Measurements from ENCODE around the gene CD22.

- TF ChIP-seq CTCF (conservative IDR thresholded peaks at IDR 0.05 in 1 of 2, IDR thresholded peaks at IDR 0.05 in 1 of 2; ENCODE audit: low read depth in 1 of 2, low read length in 2 of 2): no peak
- no peak for TF ChIP-seq EZH2 (IDR thresholded peaks at IDR 0.05; ENCODE audit: low read length, missing control alignments)
Measured at GRCh38 chr19:35302446-35302845, 26.5 kb upstream of the CD22 start.

Measured in fibroblast of lung (primary cell).